ENCODE data around the gene ALDH3B1. TPM values are rescaled to one million over a fixed set of nuclear protein-coding genes. Genes with fewer than 3 reads are reported as not detected.

Gene ALDH3B1
- total RNA-seq, 1 donor from 2014 or later = 0.41 TPM

GRCh38 chr11:68056317-68057285 lies 46.5 kb downstream of the ALDH3B1 start:
- FAIRE-seq (no peak), DNase-seq (ENCODE audit: low spot score in 2 of 2) (no peak)

- FAIRE-seq (no peak), DNase-seq (ENCODE audit: low spot score in 2 of 2) (no peak)
Measured at GRCh38 chr11:68057807-68058206, 47.7 kb downstream of the ALDH3B1 start.

- DNase-seq (ENCODE audit: low spot score in 2 of 2) (no peak), FAIRE-seq (no peak)
Measured at GRCh38 chr11:68061508-68061907, 51.4 kb downstream of the ALDH3B1 start.

- FAIRE-seq (no peak), DNase-seq (ENCODE audit: low spot score in 2 of 2) (no peak)
Measured at GRCh38 chr11:68064926-68065325, 54.8 kb downstream of the ALDH3B1 start.

- DNase-seq (ENCODE audit: low spot score in 2 of 2) = no peak
- FAIRE-seq = no peak
Measured at GRCh38 chr11:68065841-68066240, 55.7 kb downstream of the ALDH3B1 start.

GRCh38 chr11:68066742-68067141 lies 56.6 kb downstream of the ALDH3B1 start:
- no peak for DNase-seq (ENCODE audit: low spot score in 2 of 2)

GRCh38 chr11:68067991-68068390 lies 57.9 kb downstream of the ALDH3B1 start:
- FAIRE-seq (no peak), DNase-seq (ENCODE audit: low spot score in 2 of 2) (no peak)

More at GRCh38 chr11:68066742-68067141, 56.6 kb downstream of the ALDH3B1 start:
- no peak for FAIRE-seq

GRCh38 chr11:68071281-68072048 lies 61.3 kb downstream of the ALDH3B1 start:
- FAIRE-seq = no peak

GRCh38 chr11:68074584-68075352 lies 64.6 kb downstream of the ALDH3B1 start:
- FAIRE-seq = no peak

More at GRCh38 chr11:68071281-68072048, 61.3 kb downstream of the ALDH3B1 start:
- no peak for DNase-seq (ENCODE audit: low spot score in 2 of 2)

GRCh38 chr11:68076371-68077042 lies 66.4 kb downstream of the ALDH3B1 start:
- DNase-seq (ENCODE audit: low spot score in 2 of 2) (no peak), FAIRE-seq (no peak)

More at GRCh38 chr11:68074584-68075352, 64.6 kb downstream of the ALDH3B1 start:
- DNase-seq (ENCODE audit: low spot score in 2 of 2) = no peak

GRCh38 chr11:68077617-68078582 lies 67.8 kb downstream of the ALDH3B1 start:
- FAIRE-seq = no peak

More at GRCh38 chr11:68077617-68078582, 67.8 kb downstream of the ALDH3B1 start:
- DNase-seq (ENCODE audit: low spot score in 2 of 2) = no peak

Small RNA genes within 50 kb of the gene (small RNA-seq; reads per million reads assigned to genes)
- not detected for gene MIR6753

Other genes with a start within 250 kb of the ALDH3B1 start
- gene UNC93B1, start 6.2 kb upstream of the ALDH3B1 start, total RNA-seq = 2.9 TPM
- 48.5 TPM for gene NDUFS8, start 20.4 kb downstream of the ALDH3B1 start, total RNA-seq
- 2.4 TPM for gene TCIRG1, start 28.7 kb downstream of the ALDH3B1 start, total RNA-seq
- gene CHKA, start 111.1 kb downstream of the ALDH3B1 start, total RNA-seq = 26.1 TPM
- 116 TPM for gene KMT5B, start 203.0 kb downstream of the ALDH3B1 start, total RNA-seq